ENCODE results near the gene KDM8. TPM values are rescaled to one million over a fixed set of nuclear protein-coding genes. Genes with fewer than 3 reads are reported as not detected.

The KDM8 gene
- polyA plus RNA-seq, 1 of the 3 experiments (the other 2 are of a cell fraction), result 3.3 TPM

GRCh38 chr16:27239026-27239425 is 35.7 kb downstream of the KDM8 start:
- WGBS (ENCODE audit: low lambda C conversion rate), result 100% methylated on average over 5 of the region's 5 CpGs
- H3F3A ChIP-seq (replicated peaks; ENCODE audit: insufficient read depth), result peaks cover 3% of the 10 kb centered on the region
- no peaks in the 10 kb centered on the region for H3K27me3 ChIP-seq (ENCODE audit: insufficient read depth)
- ChIA-PET CTCF (interaction anchor here (1.0 to 6.3 kb wide), 2 partner anchors 12 to 129 kb away, joined by 4 to 104 read pairs; no protein-coding TSS in a partner anchor), POLR2A (no interaction called here)
- H3K9me3 ChIP-seq, result no peaks in the 10 kb centered on the region
- H3K4me2 ChIP-seq, result no peak overlapping the region
- DNase-seq, result no peak
- peaks cover 33 to 52% of the 10 kb centered on the region in 2 experiments; a peak in 3 of 4 replicates for H3K4me1 ChIP-seq (ENCODE audit: control insufficient read depth in 1 of 2, insufficient read depth in 2 of 2, low read depth in 1 of 2, low read length in 1 of 2)
- no peak overlapping the region for H2AFZ ChIP-seq (ENCODE audit: low read depth)
- no peak for TF ChIP-seq REST (IDR thresholded peaks at IDR 0.05; ENCODE audit: low read depth, low read length)
- H3K27ac ChIP-seq (ENCODE audit: low read depth in 2 of 2, low read length in 1 of 2), result no peak overlapping the region
- H3K9me2 ChIP-seq, result no peaks in the 10 kb centered on the region
- no peaks in the 10 kb centered on the region for H3K36me3 ChIP-seq (replicated peaks in 1 of 2; ENCODE audit: control insufficient read depth in 1 of 2, insufficient read depth in 2 of 2, low read length in 1 of 2)
- no peak overlapping the region for H3K9ac ChIP-seq
- H4K20me1 ChIP-seq (ENCODE audit: insufficient read depth), result no peaks in the 10 kb centered on the region
- H3K79me2 ChIP-seq (ENCODE audit: insufficient read depth), result no peaks in the 10 kb centered on the region
- H3K4me3 ChIP-seq (ENCODE audit: low read depth in 2 of 2, low read length in 1 of 2), result no peak overlapping the region

DNA sequence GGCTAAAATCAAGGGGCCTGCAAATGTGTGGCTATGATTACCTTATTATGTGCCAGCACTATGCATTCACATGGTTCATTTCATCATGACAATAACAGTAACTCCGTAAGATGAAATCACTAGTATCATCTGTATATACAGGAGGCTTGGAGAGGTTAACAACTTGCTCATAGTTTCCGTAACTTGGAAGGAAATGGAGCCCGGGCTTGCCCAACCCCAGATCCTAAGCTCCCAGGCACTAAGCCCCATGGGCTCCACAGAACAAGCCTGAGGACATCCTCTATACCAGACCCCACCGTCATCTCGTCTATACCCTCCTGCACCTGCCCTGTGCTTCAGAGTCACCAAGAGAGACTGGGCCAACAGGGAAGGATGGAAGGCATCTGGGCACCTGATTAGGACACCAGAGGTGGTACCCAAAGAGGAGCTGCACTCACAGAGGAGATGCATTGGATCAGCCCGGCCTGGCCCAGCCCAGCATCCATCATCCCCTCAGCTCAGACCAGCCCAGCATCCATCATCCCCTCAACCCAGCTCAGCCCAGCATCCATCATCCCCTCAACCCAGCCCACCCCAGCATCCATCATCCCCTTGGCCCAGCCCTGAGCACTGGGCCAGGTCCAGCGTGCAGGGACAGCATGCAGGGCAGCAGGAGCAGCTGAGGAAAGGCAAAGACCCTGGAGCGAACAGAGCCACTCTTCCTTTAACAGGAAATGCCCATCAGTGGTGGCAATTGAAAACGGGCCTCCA is 36.8 kb downstream of the KDM8 start:
- no peaks in the 10 kb centered on the region for H4K20me1 ChIP-seq (ENCODE audit: insufficient read depth)
- no peak overlapping the region for H3K27ac ChIP-seq (ENCODE audit: low read depth in 2 of 2, low read length in 1 of 2)
- H3K27me3 ChIP-seq (ENCODE audit: insufficient read depth), result no peaks in the 10 kb centered on the region
- H3F3A ChIP-seq (replicated peaks; ENCODE audit: insufficient read depth), result no peaks in the 10 kb centered on the region
- WGBS (ENCODE audit: low lambda C conversion rate), result 95% methylated on average over 8 of the region's 9 CpGs
- no peak overlapping the region for H2AFZ ChIP-seq (ENCODE audit: low read depth)
- no peak overlapping the region for H3K4me2 ChIP-seq
- CTCF ChIA-PET, result interaction anchor here (0.9 kb wide), 1 partner anchor 126 kb away, joined by 3 read pairs; no protein-coding TSS in a partner anchor
- POLR2A ChIA-PET, result no interaction called here
- H3K79me2 ChIP-seq (ENCODE audit: insufficient read depth), result no peaks in the 10 kb centered on the region
- no peak for DNase-seq
- no peaks in the 10 kb centered on the region for H3K9me3 ChIP-seq
- H3K9ac ChIP-seq, result no peak overlapping the region
- H3K4me1 ChIP-seq (ENCODE audit: control insufficient read depth in 1 of 2, insufficient read depth in 2 of 2, low read depth in 1 of 2, low read length in 1 of 2), result peaks cover 30 to 48% of the 10 kb centered on the region in 2 experiments; a peak in 3 of 4 replicates
- no peak overlapping the region for H3K4me3 ChIP-seq (ENCODE audit: low read depth in 2 of 2, low read length in 1 of 2)
- H3K36me3 ChIP-seq (replicated peaks in 1 of 2; ENCODE audit: control insufficient read depth in 1 of 2, insufficient read depth in 2 of 2, low read length in 1 of 2), result no peaks in the 10 kb centered on the region
- no peaks in the 10 kb centered on the region for H3K9me2 ChIP-seq
- TF ChIP-seq TEAD4 (IDR thresholded peaks at IDR 0.05; ENCODE audit: borderline replicate concordance, insufficient read depth), result no peak
- no peak for TF ChIP-seq RAD21 (IDR thresholded peaks at IDR 0.05; ENCODE audit: low read length)
- no peak for TF ChIP-seq USF1 (IDR thresholded peaks at IDR 0.05; ENCODE audit: borderline replicate concordance, low read depth)
- no peak for TF ChIP-seq NFIC (IDR thresholded peaks at IDR 0.05; ENCODE audit: borderline replicate concordance)
- no peak for TF ChIP-seq ELF1 (IDR thresholded peaks at IDR 0.05)
- no peak for TF ChIP-seq TCF12 (IDR thresholded peaks at IDR 0.05)
- no peak for TF ChIP-seq SIN3A (IDR thresholded peaks at IDR 0.05; ENCODE audit: borderline replicate concordance, low read depth, low read length)
- TF ChIP-seq EZH2phosphoT487 (IDR thresholded peaks at IDR 0.05; ENCODE audit: borderline replicate concordance, low read depth), result no peak
- no peak for TF ChIP-seq SMC3 (IDR thresholded peaks at IDR 0.05; ENCODE audit: low read depth, low read length)
- no peak for TF ChIP-seq GABPA (IDR thresholded peaks at IDR 0.05; ENCODE audit: low read depth)
- TF ChIP-seq EP300 (IDR thresholded peaks at IDR 0.05; ENCODE audit: borderline replicate concordance in 1 of 2, low read depth in 1 of 2, low read length in 1 of 2), result no peak
- TF ChIP-seq, protein P1, sequence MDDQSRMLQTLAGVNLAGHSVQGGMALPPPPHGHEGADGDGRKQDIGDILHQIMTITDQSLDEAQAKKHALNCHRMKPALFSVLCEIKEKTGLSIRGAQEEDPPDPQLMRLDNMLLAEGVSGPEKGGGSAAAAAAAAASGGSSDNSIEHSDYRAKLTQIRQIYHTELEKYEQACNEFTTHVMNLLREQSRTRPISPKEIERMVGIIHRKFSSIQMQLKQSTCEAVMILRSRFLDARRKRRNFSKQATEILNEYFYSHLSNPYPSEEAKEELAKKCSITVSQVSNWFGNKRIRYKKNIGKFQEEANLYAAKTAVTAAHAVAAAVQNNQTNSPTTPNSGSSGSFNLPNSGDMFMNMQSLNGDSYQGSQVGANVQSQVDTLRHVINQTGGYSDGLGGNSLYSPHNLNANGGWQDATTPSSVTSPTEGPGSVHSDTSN (IDR thresholded peaks at IDR 0.05), result no peak
- TF ChIP-seq TAF1 (IDR thresholded peaks at IDR 0.05; ENCODE audit: borderline replicate concordance, low read depth, low read length), result no peak
- TF ChIP-seq RCOR1 (IDR thresholded peaks at IDR 0.05; ENCODE audit: low read length), result no peak
- no peak for TF ChIP-seq IRF3 (IDR thresholded peaks at IDR 0.05; ENCODE audit: low read depth, low read length)
